NCI-H748 (cell line): ENCODE measurements around the gene RCOR1.
"Not testable (repeated sequence)": the region's sequence is repeated elsewhere in the genome, so short reads cannot be mapped to it uniquely, and the experiment has no call there.

ENCODE experiments used
- DNase-seq: peaks from one replicate; lab custom pipeline; 2025; ENCODE audit not compliant: unreplicated experiment; lab: John Stamatoyannopoulos, UW

Gene RCOR1

GRCh38 chr14:102570334-102570995 is 22.0 kb upstream of the RCOR1 start:
- DNase-seq: no peak

- no peak for DNase-seq
Observed at GRCh38 chr14:102571043-102571442, 21.4 kb upstream of the RCOR1 start.

GRCh38 chr14:102571478-102572042 is 20.9 kb upstream of the RCOR1 start:
- DNase-seq: no peak

- DNase-seq: not testable (repeated sequence)
Observed at GRCh38 chr14:102573161-102573560, 19.3 kb upstream of the RCOR1 start.

- DNase-seq: no peak
Observed at GRCh38 chr14:102573591-102574046, 18.8 kb upstream of the RCOR1 start.

- DNase-seq: no peak
Observed at GRCh38 chr14:102574281-102575159, 17.9 kb upstream of the RCOR1 start.

- DNase-seq: no peak
Observed at GRCh38 chr14:102575160-102575845, 17.1 kb upstream of the RCOR1 start.

GRCh38 chr14:102575846-102576428 is 16.5 kb upstream of the RCOR1 start:
- DNase-seq: not testable (repeated sequence)

- DNase-seq: no peak
Observed at GRCh38 chr14:102578821-102579220, 13.6 kb upstream of the RCOR1 start.

- DNase-seq: no peak
Observed at GRCh38 chr14:102579696-102580549, 12.5 kb upstream of the RCOR1 start.

GRCh38 chr14:102580550-102581110 is 11.8 kb upstream of the RCOR1 start:
- DNase-seq: no peak

- DNase-seq: no peak
Observed at GRCh38 chr14:102581193-102581592, 11.3 kb upstream of the RCOR1 start.

GRCh38 chr14:102583726-102584125 is 8.7 kb upstream of the RCOR1 start:
- no peak for DNase-seq

- no peak for DNase-seq
Observed at GRCh38 chr14:102584871-102585869, 7.3 kb upstream of the RCOR1 start.

- no peak for DNase-seq
Observed at GRCh38 chr14:102586420-102587104, 5.9 kb upstream of the RCOR1 start.

- DNase-seq: no peak
Observed at GRCh38 chr14:102588821-102589220, 3.6 kb upstream of the RCOR1 start.

- no peak for DNase-seq
Observed at GRCh38 chr14:102589761-102590290, 2.6 kb upstream of the RCOR1 start.

GRCh38 chr14:102590667-102591099 is 1.8 kb upstream of the RCOR1 start:
- DNase-seq: no peak
